Upper lobe of left lung (tissue), 4 donors: ENCODE measurements around the gene FOXP1.

Experiments used
- EP300 ChIP-seq, 4 donors: sonication (generic); formaldehyde crosslinking; IDR thresholded peaks; one replicate each; pipeline ENCODE4 v1.5.1; 2017; ENCODE audit warnings: antibody characterized with exemption in 4 of 4, control low read depth in 2 of 4
- POLR2A ChIP-seq, 4 donors: fragments of 450-650 bp; IDR thresholded peaks; one replicate each; pipeline ENCODE4 v1.5.1; 2016 to 2017; ENCODE audit warnings: antibody characterized with exemption in 4 of 4, mild to moderate bottlenecking in 2 of 4
- POLR2AphosphoS5 ChIP-seq, 2 donors: sonication (generic); formaldehyde crosslinking; IDR thresholded peaks; one replicate each; pipeline ENCODE4 v1.5.1; 2017; ENCODE audit warnings: antibody characterized with exemption in 2 of 2
- TF ChIP-seq, protein P1 (sequence below), 6 experiments: fragments of 450-650 bp in 4 of 6; fragments of 200-600 bp in 2 of 6; sonication (generic) in 2 of 6; IDR thresholded peaks; one replicate each; pipeline ENCODE4 v1.5.1; 2016 to 2019; ENCODE audit warnings: antibody characterized with exemption in 6 of 6

DNA sequence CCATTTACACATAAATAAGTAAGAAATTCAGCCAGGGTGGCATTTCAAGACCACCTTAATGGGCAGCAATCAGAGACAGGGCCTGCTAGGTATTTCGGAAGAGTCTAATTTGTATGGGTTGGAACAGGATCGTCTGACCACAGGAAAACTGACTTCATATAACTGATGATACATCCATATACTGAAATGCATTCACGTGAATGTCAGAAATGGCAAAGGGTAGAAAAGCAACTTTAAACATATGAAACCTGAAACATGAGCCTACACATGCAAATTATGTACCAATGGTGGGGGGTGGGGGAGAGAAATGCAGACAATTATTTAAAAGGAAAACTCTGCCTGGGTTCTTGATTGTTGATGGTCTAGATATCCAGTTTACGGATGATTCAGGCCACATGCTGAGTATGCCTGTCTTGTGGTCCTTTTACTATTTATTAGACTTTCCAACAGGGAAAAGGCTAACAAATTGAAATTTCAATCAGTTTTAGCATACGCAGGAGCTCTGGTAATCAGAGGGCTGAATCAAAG is 582.2 kb downstream of the FOXP1 start:
- TF ChIP-seq, protein P1, sequence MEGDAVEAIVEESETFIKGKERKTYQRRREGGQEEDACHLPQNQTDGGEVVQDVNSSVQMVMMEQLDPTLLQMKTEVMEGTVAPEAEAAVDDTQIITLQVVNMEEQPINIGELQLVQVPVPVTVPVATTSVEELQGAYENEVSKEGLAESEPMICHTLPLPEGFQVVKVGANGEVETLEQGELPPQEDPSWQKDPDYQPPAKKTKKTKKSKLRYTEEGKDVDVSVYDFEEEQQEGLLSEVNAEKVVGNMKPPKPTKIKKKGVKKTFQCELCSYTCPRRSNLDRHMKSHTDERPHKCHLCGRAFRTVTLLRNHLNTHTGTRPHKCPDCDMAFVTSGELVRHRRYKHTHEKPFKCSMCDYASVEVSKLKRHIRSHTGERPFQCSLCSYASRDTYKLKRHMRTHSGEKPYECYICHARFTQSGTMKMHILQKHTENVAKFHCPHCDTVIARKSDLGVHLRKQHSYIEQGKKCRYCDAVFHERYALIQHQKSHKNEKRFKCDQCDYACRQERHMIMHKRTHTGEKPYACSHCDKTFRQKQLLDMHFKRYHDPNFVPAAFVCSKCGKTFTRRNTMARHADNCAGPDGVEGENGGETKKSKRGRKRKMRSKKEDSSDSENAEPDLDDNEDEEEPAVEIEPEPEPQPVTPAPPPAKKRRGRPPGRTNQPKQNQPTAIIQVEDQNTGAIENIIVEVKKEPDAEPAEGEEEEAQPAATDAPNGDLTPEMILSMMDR (IDR thresholded peaks at IDR 0.05) = no peak
- TF ChIP-seq EP300 (IDR thresholded peaks at IDR 0.05) (no peak), POLR2A (IDR thresholded peaks at IDR 0.05) (no peak), POLR2AphosphoS5 (IDR thresholded peaks at IDR 0.05) (no peak)
